Sigmoid colon (tissue), 7 donors: ENCODE results near the gene CCDC47. TPM values are rescaled to one million over a fixed set of nuclear protein-coding genes. Genes with fewer than 3 reads are reported as not detected.

Experiments
- DNase-seq: peaks from one replicate; pipeline ENCODE4 v3.0.0-alpha.2; 2019
- H3K27ac ChIP-seq, 4 donors: fragments of 200-600 bp; sonication (generic); one replicate each; pipeline ENCODE4 v1.5.1; 2016 to 2019; ENCODE audit warnings: mild to moderate bottlenecking in 1 of 4
- H3K27me3 ChIP-seq, 3 donors: fragments of 200-600 bp; sonication (generic); one replicate each; pipeline ENCODE4 v1.5.1; 2019; ENCODE audit warnings: mild to moderate bottlenecking in 1 of 3
- H3K36me3 ChIP-seq, 4 donors: fragments of 200-600 bp; sonication (generic); one replicate each; pipeline ENCODE4 v1.5.1; 2016 to 2019
- H3K4me1 ChIP-seq, 4 donors: fragments of 200-600 bp; sonication (generic); one replicate each; pipeline ENCODE4 v1.5.1; 2017 to 2019
- H3K4me3 ChIP-seq, 4 donors: fragments of 200-600 bp; sonication (generic); one replicate each; pipeline ENCODE4 v1.5.1; 2017 to 2019; ENCODE audit warnings: mild to moderate bottlenecking in 2 of 4, moderate library complexity in 1 of 4
- H3K9me3 ChIP-seq, 4 donors: fragments of 200-600 bp in 3 of 4; sonication (generic) in 3 of 4; one replicate each; pipeline versions ENCODE4 v1.5.1 to v1.6.1; 2013 to 2019
- CTCF ChIP-seq, 4 experiments: fragments of 450-650 bp in 3 of 4; fragments of 200-600 bp in 1 of 4; IDR thresholded peaks; one replicate each; pipeline ENCODE4 v1.5.1; 2016 to 2019; ENCODE audit warnings: antibody characterized with exemption in 4 of 4, mild to moderate bottlenecking in 3 of 4, moderate library complexity in 2 of 4
- EP300 ChIP-seq, 4 donors: sonication (generic); formaldehyde crosslinking; IDR thresholded peaks; one replicate each; pipeline ENCODE4 v1.6.1; 2017; ENCODE audit warnings: antibody characterized with exemption in 4 of 4
- POLR2A ChIP-seq, 2 donors: fragments of 450-650 bp; IDR thresholded peaks; one replicate each; pipeline ENCODE4 v1.6.1; 2016; ENCODE audit warnings: antibody characterized with exemption in 2 of 2, mild to moderate bottlenecking in 2 of 2, moderate library complexity in 2 of 2
- POLR2AphosphoS5 ChIP-seq, 4 donors: sonication (generic); formaldehyde crosslinking; IDR thresholded peaks; one replicate each; pipeline ENCODE4 v1.6.1; 2017; ENCODE audit warnings: antibody characterized with exemption in 4 of 4
- whole genome bisulfite sequencing, 2 donors: extraction: QIAGEN DNeasy Blood & Tissue Kit; methylation state at CpG; one replicate each; pipeline ENCODE4 v1.1.7; 2013; 5-methylcytosine and 5-hydroxymethylcytosine counted together
- intact Hi-C: fragments of 100-400 bp; cut with DNase I; formaldehyde crosslinking; loops from one replicate; pipeline ENCODE4 v1.15.1; 2023
- polyA plus RNA-seq, 3 donors: library from polyadenylated mRNA; stranded (reverse); fragments of 200-250 nt; gene quantifications; one replicate each; pipeline ENCODE4 v1.2.3, GENCODE V29; 2013
- total RNA-seq, 4 donors: library from RNA; depleted of rRNA; stranded (reverse); fragments of >200 nt; gene quantifications; one replicate each; pipeline ENCODE4 v1.1.0, GENCODE V29; 2016
- donor health status: healthy with polysubstance abuse.
- donor health status: Bipolar disorder and iron deficiency.
- donor health status: healthy.

The CCDC47 gene
- total and polyA plus RNA-seq, 7 donors, result 12.0 to 65.4 (median 39.9) TPM

- H3K4me1 ChIP-seq, result peaks cover 0 to 35% (median 33%) of the 10 kb centered on the region in 4 donors
- H3K9me3 ChIP-seq, result no peaks in the 10 kb centered on the region
- intact Hi-C loops, result loop anchor here (5.0 kb wide), 1 partner anchor 39 kb away; the partner anchor contains the start of gene STRADA
- TF ChIP-seq POLR2A (IDR thresholded peaks at IDR 0.05) (no peak), EP300 (IDR thresholded peaks at IDR 0.05) (no peak), POLR2AphosphoS5 (IDR thresholded peaks at IDR 0.05) (no peak)
- no peaks in the 10 kb centered on the region for H3K27me3 ChIP-seq
- WGBS, 2 donors, result 91 to 92% methylated on average over 5 of the region's 5 CpGs
- H3K4me3 ChIP-seq, result no peak overlapping the region
- DNase-seq, result no peak
- no peak overlapping the region for H3K27ac ChIP-seq
- peaks cover 5 to 51% (median 16%) of the 10 kb centered on the region in 4 donors for H3K36me3 ChIP-seq
Observed at GRCh38 chr17:63703029-63703428, 70.4 kb downstream of the CCDC47 start.

GRCh38 chr17:63702721-63703015 is 70.7 kb downstream of the CCDC47 start:
- Histone ChIP-seq H3K36me3 (peaks cover 5 to 48% (median 16%) of the 10 kb centered on the region in 4 donors), H3K4me3 (no peak overlapping the region), H3K4me1 (peaks cover 0 to 39% (median 35%) of the 10 kb centered on the region in 4 donors), H3K27me3 (no peaks in the 10 kb centered on the region), H3K9me3 (no peaks in the 10 kb centered on the region), H3K27ac (no peak overlapping the region)
- no peak for TF ChIP-seq EP300 (IDR thresholded peaks at IDR 0.05)
- TF ChIP-seq POLR2A (IDR thresholded peaks at IDR 0.05), result no peak
- TF ChIP-seq POLR2AphosphoS5 (IDR thresholded peaks at IDR 0.05), result no peak
- no peak for TF ChIP-seq CTCF (IDR thresholded peaks at IDR 0.05)
- intact Hi-C loops, result loop anchor here (5.0 kb wide), 1 partner anchor 40 kb away; the partner anchor contains the start of gene STRADA
- WGBS, 2 donors, result 79 to 90% methylated on average over 6 of the region's 6 CpGs
- DNase-seq, result no peak

- Histone ChIP-seq H3K27me3 (no peaks in the 10 kb centered on the region), H3K4me1 (peaks cover 0 to 45% (median 38%) of the 10 kb centered on the region in 4 donors), H3K4me3 (peak overlapping the region in 1 of 4 donors; percentile 76), H3K27ac (peak overlapping the region in 2 of 4 donors; percentile 4 to 75), H3K36me3 (peaks cover 5 to 44% (median 15%) of the 10 kb centered on the region in 4 donors), H3K9me3 (no peaks in the 10 kb centered on the region)
- no peak for DNase-seq
- WGBS, 2 donors, result 53 to 77% methylated on average over 18 to 19 of the region's 19 CpGs
- TF ChIP-seq POLR2AphosphoS5 (IDR thresholded peaks at IDR 0.05), result no peak
- no peak for TF ChIP-seq EP300 (IDR thresholded peaks at IDR 0.05)
- no peak for TF ChIP-seq CTCF (IDR thresholded peaks at IDR 0.05)
- TF ChIP-seq POLR2A (IDR thresholded peaks at IDR 0.05), result no peak
- intact Hi-C loops, result loop anchor here (5.0 kb wide), 1 partner anchor 40 kb away; the partner anchor contains the start of gene STRADA
Observed at GRCh38 chr17:63701868-63702720, 71.3 kb downstream of the CCDC47 start.

- no peaks in the 10 kb centered on the region for H3K27me3 ChIP-seq
- H3K27ac ChIP-seq, result peak overlapping the region; percentile 70 to 75 (median 72)
- WGBS, 2 donors, result 47 to 74% methylated on average over 10 of the region's 10 CpGs
- H3K9me3 ChIP-seq, result no peaks in the 10 kb centered on the region
- DNase-seq, result no peak
- TF ChIP-seq POLR2A (IDR thresholded peaks at IDR 0.05) (no peak), CTCF (IDR thresholded peaks at IDR 0.05) (no peak), POLR2AphosphoS5 (IDR thresholded peaks at IDR 0.05) (no peak), EP300 (IDR thresholded peaks at IDR 0.05) (no peak)
- H3K36me3 ChIP-seq, result peaks cover 5 to 38% (median 14%) of the 10 kb centered on the region in 4 donors
- peaks cover 0 to 45% (median 38%) of the 10 kb centered on the region in 4 donors for H3K4me1 ChIP-seq
- intact Hi-C loops, result loop anchor here (5.0 kb wide), 1 partner anchor 41 kb away; the partner anchor contains the start of gene STRADA
- H3K4me3 ChIP-seq, result peak overlapping the region in 2 of 4 donors; percentile 64 to 76
Observed at GRCh38 chr17:63701456-63701820, 72.0 kb downstream of the CCDC47 start.
